ENCODE data around the gene WNT8A. TPM values are rescaled to one million over a fixed set of nuclear protein-coding genes. Genes with fewer than 3 reads are reported as not detected.
"Not testable (repeated sequence)": the region's sequence is repeated elsewhere in the genome, so short reads cannot be mapped to it uniquely, and the experiment has no call there.

WNT8A gene
- total RNA-seq, 2 donors from 2014 or later: not detected

GRCh38 chr5:138038826-138039225 is 45.0 kb upstream of the WNT8A start:
- intact Hi-C loops (cut with DNase I): loop anchor here (10.0 kb wide), 1 partner anchor 274 kb away; no protein-coding TSS in a partner anchor
- no peak overlapping the region for H3K4me3 ChIP-seq
- H3K9me3 ChIP-seq: no peaks in the 10 kb centered on the region
- H3K4me1 ChIP-seq: peaks cover 6% of the 10 kb centered on the region
- DNase-seq (no peak), ATAC-seq (no peak)
- H3K36me3 ChIP-seq (replicated peaks in 1 of 2; ENCODE audit: insufficient read depth in 1 of 2, low read depth in 2 of 2): no peaks in the 10 kb centered on the region
- H3K27ac ChIP-seq: no peak overlapping the region
- WGBS, 2 donors: 92 to 100% methylated on average over 1 of the region's 1 CpG
- TF ChIP-seq CTCF (IDR thresholded peaks at IDR 0.05) (no peak), POLR2A (IDR thresholded peaks at IDR 0.05) (no peak)
- no peaks in the 10 kb centered on the region for H3K27me3 ChIP-seq

- ATAC-seq: not testable (repeated sequence)
- WGBS, 2 donors: 90 to 94% methylated on average over 3 of the region's 3 CpGs
Measured at GRCh38 chr5:138045283-138045682, 38.5 kb upstream of the WNT8A start.

GRCh38 chr5:138051441-138052296 is 32.2 kb upstream of the WNT8A start:
- Histone ChIP-seq H3K27me3 (peaks cover 0 to 3% of the 10 kb centered on the region in 2 donors), H3K9me3 (no peaks in the 10 kb centered on the region), H3K4me1 (peaks cover 21% of the 10 kb centered on the region), H3K27ac (peak overlapping the region in 2 of 4 donors; percentile 10 to 38), H3K36me3 (replicated peaks in 1 of 2; ENCODE audit: insufficient read depth in 1 of 2, low read depth in 2 of 2) (no peaks in the 10 kb centered on the region), H3K4me3 (no peak overlapping the region)
- DNase-seq: peak; percentile 67 to 86 (median 76)
- WGBS, 2 donors: 14 to 28% methylated on average over 9 of the region's 9 CpGs
- intact Hi-C loops (cut with DNase I): no loop called here
- TF ChIP-seq CTCF (IDR thresholded peaks at IDR 0.05) (no peak), POLR2A (IDR thresholded peaks at IDR 0.05) (no peak)
- ATAC-seq: peak; percentile 96

More at GRCh38 chr5:138045283-138045682, 38.5 kb upstream of the WNT8A start:
- H3K27ac ChIP-seq; H3K4me3 ChIP-seq; H3K27me3 ChIP-seq; H3K9me3 ChIP-seq; DNase-seq; intact Hi-C loops (cut with DNase I); H3K36me3 ChIP-seq (replicated peaks in 1 of 2; ENCODE audit: insufficient read depth in 1 of 2, low read depth in 2 of 2); H3K4me1 ChIP-seq: not testable (repeated sequence)

GRCh38 chr5:138052718-138053117 is 31.1 kb upstream of the WNT8A start:
- H3K27ac ChIP-seq; H3K4me3 ChIP-seq; DNase-seq; H3K27me3 ChIP-seq; ATAC-seq; H3K36me3 ChIP-seq (replicated peaks in 1 of 2; ENCODE audit: insufficient read depth in 1 of 2, low read depth in 2 of 2); H3K9me3 ChIP-seq; intact Hi-C loops (cut with DNase I): not testable (repeated sequence)
- peaks cover 21% of the 10 kb centered on the region for H3K4me1 ChIP-seq
- WGBS, 2 donors: 75 to 100% methylated on average over 1 of the region's 1 CpG

GRCh38 chr5:138053554-138053953 is 30.3 kb upstream of the WNT8A start:
- Histone ChIP-seq H3K4me3 (no peak overlapping the region), H3K4me1 (peaks cover 21% of the 10 kb centered on the region), H3K36me3 (replicated peaks in 1 of 2; ENCODE audit: insufficient read depth in 1 of 2, low read depth in 2 of 2) (no peaks in the 10 kb centered on the region), H3K9me3 (no peaks in the 10 kb centered on the region), H3K27me3 (peaks cover 0 to 3% of the 10 kb centered on the region in 2 donors), H3K27ac (no peak overlapping the region)
- intact Hi-C loops (cut with DNase I): no loop called here
- ATAC-seq: no peak
- no peak for TF ChIP-seq POLR2A (IDR thresholded peaks at IDR 0.05)
- no peak for TF ChIP-seq CTCF (IDR thresholded peaks at IDR 0.05)
- DNase-seq: no peak
- 72 to 78% methylated on average over 3 of the region's 3 CpGs for WGBS, 2 donors
